Tibial artery (tissue), 4 donors: ENCODE data around the gene RASSF8.
A peak's percentile ranks its signal among the peaks of the same experiment; 100 is the strongest.

Experiments
- DNase-seq, 2 donors: peaks; one replicate each; pipeline ENCODE4 v3.0.0-alpha.2; 2019
- H3K27ac ChIP-seq, 2 donors: fragments of 200-600 bp; sonication (generic) in 1 of 2; 1 replicate in 1 of 2; 2 replicates in 1 of 2; pipeline ENCODE4 v1.5.1; 2018 to 2019; ENCODE audit warnings: mild to moderate bottlenecking in 1 of 2
- H3K27me3 ChIP-seq, 2 donors: fragments of 200-600 bp; sonication (generic) in 1 of 2; one replicate each; pipeline versions ENCODE4 v1.5.1 to v1.6.0; 2016 to 2019
- H3K36me3 ChIP-seq, 3 donors: fragments of 200-600 bp; sonication (generic) in 2 of 3; one replicate each; pipeline ENCODE4 v1.5.1; 2016 to 2019; ENCODE audit warnings: mild to moderate bottlenecking in 2 of 3
- H3K4me1 ChIP-seq, 4 donors: fragments of 200-600 bp; sonication (generic) in 2 of 4; 1 replicate in 3 of 4; 2 replicates in 1 of 4; pipeline ENCODE4 v1.5.1; 2016 to 2019
- H3K4me3 ChIP-seq, 2 donors: fragments of 200-600 bp; sonication (generic) in 1 of 2; 1 replicate in 1 of 2; 2 replicates in 1 of 2; pipeline ENCODE4 v1.5.1; 2018 to 2019; ENCODE audit warnings: mild to moderate bottlenecking in 2 of 2
- H3K9me3 ChIP-seq, 3 donors: fragments of 200-600 bp; sonication (generic) in 1 of 3; one replicate each; pipeline ENCODE4 v1.5.1; 2016 to 2019
- CTCF ChIP-seq, 2 experiments: fragments of 200-600 bp in 1 of 2; fragments of 450-650 bp in 1 of 2; IDR thresholded peaks; one replicate each; pipeline ENCODE4 v1.5.1; 2017 to 2019; ENCODE audit warnings: antibody characterized with exemption in 2 of 2, mild to moderate bottlenecking in 1 of 2, moderate library complexity in 1 of 2
- intact Hi-C: fragments of 100-400 bp; cut with DNase I; formaldehyde crosslinking; loops from one replicate; pipeline ENCODE4 v1.15.0; 2023; ENCODE audit warnings: low total_unique reads

The RASSF8 gene

GRCh38 chr12:25958428-25959070, at the start of gene RASSF8:
TSS of gene RASSF8 (plus strand) at chr12:25958682. CDS start at chr12:26055344, 96,662 bp downstream.
- H3K27ac ChIP-seq, result peak within 1 kb of the TSS; percentile 92 to 98
- no peak for TF ChIP-seq CTCF (IDR thresholded peaks at IDR 0.05)
- H3K36me3 ChIP-seq, result peaks cover 0 to 9% (median 0%) of the 10 kb centered on the region in 3 donors
- H3K4me3 ChIP-seq, result peak within 1 kb of the TSS; percentile 92 to 96
- H3K4me1 ChIP-seq, result peaks cover 0 to 42% (median 20%) of the 10 kb centered on the region in 4 donors
- intact Hi-C loops, result loop anchor here (5.0 to 10.0 kb wide), 2 partner anchors 59 to 166 kb away; partner anchors contain the start of gene BHLHE41
- H3K9me3 ChIP-seq, result no peaks in the 10 kb centered on the region
- peak; percentile 61 to 85 for DNase-seq
- H3K27me3 ChIP-seq, result no peaks in the 10 kb centered on the region

- Histone ChIP-seq H3K4me1 (no peaks in the 10 kb centered on the region), H3K4me3 (no peak overlapping the region), H3K9me3 (peaks cover 0 to 7% (median 0%) of the 10 kb centered on the region in 3 donors), H3K27ac (no peak overlapping the region), H3K36me3 (no peaks in the 10 kb centered on the region), H3K27me3 (no peaks in the 10 kb centered on the region)
- no peak for TF ChIP-seq CTCF (IDR thresholded peaks at IDR 0.05)
- no peak for DNase-seq
- intact Hi-C loops, result no loop called here
Measured at GRCh38 chr12:25914551-25914950, 43.9 kb upstream of the RASSF8 start.

GRCh38 chr12:25924491-25925001, 33.9 kb upstream of the RASSF8 start:
- Histone ChIP-seq H3K4me3 (no peak overlapping the region), H3K36me3 (no peaks in the 10 kb centered on the region), H3K27me3 (no peaks in the 10 kb centered on the region), H3K27ac (no peak overlapping the region), H3K4me1 (peaks cover 0 to 10% (median 0%) of the 10 kb centered on the region in 4 donors), H3K9me3 (no peaks in the 10 kb centered on the region)
- no peak for TF ChIP-seq CTCF (IDR thresholded peaks at IDR 0.05)
- DNase-seq, result no peak
- intact Hi-C loops, result no loop called here

GRCh38 chr12:25925064-25925463, 33.4 kb upstream of the RASSF8 start:
- Histone ChIP-seq H3K36me3 (no peaks in the 10 kb centered on the region), H3K4me1 (peaks cover 0 to 11% (median 0%) of the 10 kb centered on the region in 4 donors), H3K27ac (no peak overlapping the region), H3K27me3 (no peaks in the 10 kb centered on the region), H3K9me3 (no peaks in the 10 kb centered on the region), H3K4me3 (no peak overlapping the region)
- no peak for DNase-seq
- intact Hi-C loops, result no loop called here
- TF ChIP-seq CTCF (IDR thresholded peaks at IDR 0.05), result no peak

- no peak overlapping the region for H3K4me3 ChIP-seq
- peaks cover 0 to 11% (median 0%) of the 10 kb centered on the region in 4 donors for H3K4me1 ChIP-seq
- TF ChIP-seq CTCF (IDR thresholded peaks at IDR 0.05), result no peak
- no peaks in the 10 kb centered on the region for H3K9me3 ChIP-seq
- intact Hi-C loops, result no loop called here
- no peak overlapping the region for H3K27ac ChIP-seq
- no peaks in the 10 kb centered on the region for H3K27me3 ChIP-seq
- no peaks in the 10 kb centered on the region for H3K36me3 ChIP-seq
- no peak for DNase-seq
Measured at GRCh38 chr12:25926536-25926935, 31.9 kb upstream of the RASSF8 start.
